HepG2 (cell line): Measurements from ENCODE around the gene EPC2. TPM values are rescaled to one million over a fixed set of nuclear protein-coding genes. Genes with fewer than 3 reads are reported as not detected.

Experiments used
- ATF1 ChIP-seq: IDR thresholded peaks from 2 replicates; pipeline ENCODE4 v1.6.1; 2016; ENCODE audit warnings: mild to moderate bottlenecking, control low read depth
- CENPT ChIP-seq: sonication (generic); formaldehyde crosslinking; IDR thresholded peaks from 2 replicates; pipeline ENCODE4 v1.8.0; 2022; ENCODE audit warnings: low read depth, mild to moderate bottlenecking, moderate library complexity, missing genetic modification reagents
- CREM ChIP-seq, 2 experiments: sonication (generic) in 1 of 2; formaldehyde crosslinking in 1 of 2; IDR thresholded peaks; 2 replicates each; pipeline versions ENCODE4 v1.4.0 to v1.6.1; 2016 to 2020; ENCODE audit warnings: antibody characterized with exemption in 1 of 2, mild to moderate bottlenecking in 1 of 2, missing genetic modification reagents in 1 of 2
- FOXA1 ChIP-seq, 2 experiments: fragments of 450-650 bp in 1 of 2; sonication (generic) in 1 of 2; formaldehyde crosslinking in 1 of 2; IDR thresholded peaks; 2 replicates each; pipeline versions ENCODE4 v1.4.0 to v1.6.1; 2016 to 2020; ENCODE audit warnings: missing genetic modification reagents in 1 of 2
- GFI1 ChIP-seq: sonication (generic); formaldehyde crosslinking; IDR thresholded peaks from 2 replicates; pipeline ENCODE4 v1.5.0; 2020; ENCODE audit warnings: missing genetic modification reagents, mild to moderate bottlenecking, borderline replicate concordance
- GLI4 ChIP-seq: sonication (generic); formaldehyde crosslinking; IDR thresholded peaks from 2 replicates; pipeline ENCODE4 v1.5.1; 2020; ENCODE audit warnings: missing genetic modification reagents, mild to moderate bottlenecking, moderate library complexity, borderline replicate concordance
- HDAC2 ChIP-seq: sonication (generic); formaldehyde crosslinking; IDR thresholded peaks from 2 replicates; pipeline ENCODE4 v1.4.0; 2020; ENCODE audit warnings: missing genetic modification reagents
- NCOA5 ChIP-seq: sonication (generic); formaldehyde crosslinking; IDR thresholded peaks from 2 replicates; pipeline ENCODE4 v1.4.0; 2020; ENCODE audit warnings: missing genetic modification reagents
- NFIC ChIP-seq: IDR thresholded peaks from 2 replicates; pipeline ENCODE4 v1.6.1; 2012; ENCODE audit warnings: mild to moderate bottlenecking, low read length, inconsistent platforms
- PHF21A ChIP-seq: sonication (generic); formaldehyde crosslinking; IDR thresholded peaks from 2 replicates; pipeline ENCODE4 v1.5.0; 2020; ENCODE audit warnings: mild to moderate bottlenecking, missing genetic modification reagents
- SIX1 ChIP-seq: sonication (generic); formaldehyde crosslinking; IDR thresholded peaks from 2 replicates; pipeline ENCODE4 v1.4.0; 2020; ENCODE audit warnings: missing genetic modification reagents, borderline replicate concordance
- SKI ChIP-seq: fragments of 450-650 bp; IDR thresholded peaks from one replicate; pipeline ENCODE4 v1.6.1; 2018; ENCODE audit warnings: mild to moderate bottlenecking; ENCODE audit not compliant: partially characterized antibody
- THAP11 ChIP-seq: IDR thresholded peaks from 2 replicates; pipeline ENCODE4 v1.6.1; 2016; ENCODE audit warnings: missing biosample characterization, missing genetic modification reagents
- YEATS4 ChIP-seq: sonication (generic); formaldehyde crosslinking; IDR thresholded peaks from 2 replicates; pipeline ENCODE4 v1.4.0; 2020; ENCODE audit warnings: missing genetic modification reagents, borderline replicate concordance
- ZMAT3 ChIP-seq: sonication (generic); formaldehyde crosslinking; conservative IDR thresholded peaks from 2 replicates; pipeline ENCODE4 v1.7.0; 2021; ENCODE audit warnings: missing genetic modification reagents
- ZNF598 ChIP-seq: sonication (generic); formaldehyde crosslinking; IDR thresholded peaks from 2 replicates; pipeline ENCODE4 v1.5.1; 2020; ENCODE audit warnings: mild to moderate bottlenecking, missing genetic modification reagents, borderline replicate concordance
- polyA plus RNA-seq, 8 experiments: library from polyadenylated mRNA; depleted of rRNA in 3 of 8; stranded (reverse) in 7 of 8; unstranded in 1 of 8; fragments of >200 nt; fragmentation: Illumina TruSeq in 4 of 8; extraction: Trizol in 4 of 8; gene quantifications; 2 replicates each; pipeline versions ENCODE4 v1.2.1 to v1.2.3, GENCODE V29; 2011 to 2016; ENCODE audit warnings: low read depth in 4 of 8, missing spikeins in 1 of 8, mixed read lengths in 1 of 8; ENCODE audit not compliant: insufficient read depth in 1 of 8
- total RNA-seq, 5 experiments: library from RNA; depleted of rRNA; stranded (reverse); fragments of >200 nt; fragmentation: Illumina TruSeq; extraction: Trizol; gene quantifications; 2 replicates each; pipeline ENCODE4 v1.2.3, GENCODE V29; 2016; ENCODE audit warnings: low read depth in 1 of 5
- TF ChIP-seq, protein P1 (sequence below): sonication (generic); formaldehyde crosslinking; conservative IDR thresholded peaks from 2 replicates; pipeline ENCODE4 v1.5.0; 2020; ENCODE audit warnings: missing genetic modification reagents
- TF ChIP-seq, protein P2 (sequence below): sonication (generic); formaldehyde crosslinking; IDR thresholded peaks from 2 replicates; pipeline ENCODE4 v1.8.0; 2022; ENCODE audit warnings: mild to moderate bottlenecking, missing genetic modification reagents, borderline replicate concordance
- TF ChIP-seq, protein P3 (sequence below): sonication (generic); formaldehyde crosslinking; IDR thresholded peaks from 2 replicates; pipeline ENCODE4 v1.9.0; 2021; ENCODE audit warnings: missing genetic modification reagents, borderline replicate concordance
- TF ChIP-seq, protein P4 (sequence below): sonication (generic); formaldehyde crosslinking; IDR thresholded peaks from 2 replicates; pipeline ENCODE4 v1.4.0; 2020; ENCODE audit warnings: missing genetic modification reagents
- TF ChIP-seq, protein P5 (sequence below): sonication (generic); formaldehyde crosslinking; IDR thresholded peaks from 2 replicates; pipeline ENCODE4 v1.9.0; 2022; ENCODE audit warnings: missing genetic modification reagents, mild to moderate bottlenecking, borderline replicate concordance

EPC2 gene
- total and polyA plus RNA-seq, 2 of the 13 experiments (the other 11 are each of a cell fraction or from before 2014, with no cell fraction given), result 20.5 to 22.0 TPM

DNA sequence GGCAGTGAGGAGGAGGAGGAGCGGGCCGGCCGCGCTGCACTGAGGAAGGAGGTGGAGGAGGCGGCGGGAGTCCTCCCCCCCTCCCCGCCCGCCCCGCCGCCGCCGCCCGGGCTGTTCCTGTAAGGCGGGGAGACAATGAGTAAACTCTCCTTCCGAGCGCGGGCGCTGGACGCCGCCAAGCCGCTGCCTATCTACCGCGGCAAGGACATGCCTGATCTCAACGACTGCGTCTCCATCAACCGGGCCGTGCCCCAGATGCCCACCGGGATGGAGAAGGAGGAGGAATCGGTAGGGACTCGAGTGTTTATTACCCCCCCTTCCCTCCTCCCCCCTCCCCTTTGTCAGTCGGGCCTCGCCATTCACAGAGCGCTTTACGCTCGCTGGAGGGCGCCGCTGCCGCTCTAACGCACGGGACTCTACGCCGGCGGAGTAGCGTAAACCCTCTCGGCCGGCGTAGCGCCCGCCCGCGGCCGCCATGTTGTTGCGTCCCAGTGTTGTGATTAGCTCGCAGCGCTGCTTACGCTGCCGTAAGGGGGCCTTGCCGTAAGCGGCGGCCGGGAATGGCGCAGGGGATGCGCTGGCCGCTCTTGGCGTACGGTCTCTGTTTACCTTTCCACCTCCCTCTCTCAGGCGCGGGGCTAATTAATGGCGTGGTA lies 460 bp downstream of the EPC2 start (continued):
- TF ChIP-seq, protein P1, sequence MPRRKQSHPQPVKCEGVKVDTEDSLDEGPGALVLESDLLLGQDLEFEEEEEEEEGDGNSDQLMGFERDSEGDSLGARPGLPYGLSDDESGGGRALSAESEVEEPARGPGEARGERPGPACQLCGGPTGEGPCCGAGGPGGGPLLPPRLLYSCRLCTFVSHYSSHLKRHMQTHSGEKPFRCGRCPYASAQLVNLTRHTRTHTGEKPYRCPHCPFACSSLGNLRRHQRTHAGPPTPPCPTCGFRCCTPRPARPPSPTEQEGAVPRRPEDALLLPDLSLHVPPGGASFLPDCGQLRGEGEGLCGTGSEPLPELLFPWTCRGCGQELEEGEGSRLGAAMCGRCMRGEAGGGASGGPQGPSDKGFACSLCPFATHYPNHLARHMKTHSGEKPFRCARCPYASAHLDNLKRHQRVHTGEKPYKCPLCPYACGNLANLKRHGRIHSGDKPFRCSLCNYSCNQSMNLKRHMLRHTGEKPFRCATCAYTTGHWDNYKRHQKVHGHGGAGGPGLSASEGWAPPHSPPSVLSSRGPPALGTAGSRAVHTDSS (CRISPR knock-in tag), result no peak
- peak; percentile 66; the same call in 1 of the 2 replicates for TF ChIP-seq THAP11
- TF ChIP-seq, protein P2, sequence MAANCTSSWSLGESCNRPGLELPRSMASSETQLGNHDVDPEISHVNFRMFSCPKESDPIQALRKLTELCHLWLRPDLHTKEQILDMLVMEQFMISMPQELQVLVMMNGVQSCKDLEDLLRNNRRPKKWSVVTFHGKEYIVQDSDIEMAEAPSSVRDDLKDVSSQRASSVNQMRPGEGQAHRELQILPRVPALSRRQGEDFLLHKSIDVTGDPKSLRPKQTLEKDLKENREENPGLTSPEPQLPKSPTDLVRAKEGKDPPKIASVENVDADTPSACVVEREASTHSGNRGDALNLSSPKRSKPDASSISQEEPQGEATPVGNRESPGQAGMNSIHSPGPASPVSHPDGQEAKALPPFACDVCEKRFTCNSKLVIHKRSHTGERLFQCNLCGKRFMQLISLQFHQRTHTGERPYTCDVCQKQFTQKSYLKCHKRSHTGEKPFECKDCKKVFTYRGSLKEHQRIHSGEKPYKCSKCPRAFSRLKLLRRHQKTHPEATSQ (CRISPR knock-in tag), result no peak
- TF ChIP-seq NCOA5 (CRISPR knock-in tag), result no peak
- TF ChIP-seq NFIC, result no peak
- 0 out of 2 replicates have a peak, but pooled peaks have one; percentile 8 for TF ChIP-seq YEATS4 (CRISPR knock-in tag)
- TF ChIP-seq CENPT (CRISPR knock-in tag), result peak; percentile 34; the same call in 1 of the 2 replicates
- no peak for TF ChIP-seq PHF21A (CRISPR knock-in tag)
- TF ChIP-seq CREM (IDR thresholded peaks at IDR 0.05), result peak; percentile 54; the same call in 1 of the 2 replicates
- no peak for TF ChIP-seq CREM (CRISPR knock-in tag; IDR thresholded peaks at IDR 0.05)
- TF ChIP-seq ATF1 (CRISPR knock-in tag), result no peak
- no peak for TF ChIP-seq FOXA1 (IDR thresholded peaks at IDR 0.05)
- peak; percentile 95 for TF ChIP-seq FOXA1 (CRISPR knock-in tag; IDR thresholded peaks at IDR 0.05)
- TF ChIP-seq HDAC2 (CRISPR knock-in tag), result peak; percentile 45; the same call in 1 of the 2 replicates
- TF ChIP-seq, protein P3, sequence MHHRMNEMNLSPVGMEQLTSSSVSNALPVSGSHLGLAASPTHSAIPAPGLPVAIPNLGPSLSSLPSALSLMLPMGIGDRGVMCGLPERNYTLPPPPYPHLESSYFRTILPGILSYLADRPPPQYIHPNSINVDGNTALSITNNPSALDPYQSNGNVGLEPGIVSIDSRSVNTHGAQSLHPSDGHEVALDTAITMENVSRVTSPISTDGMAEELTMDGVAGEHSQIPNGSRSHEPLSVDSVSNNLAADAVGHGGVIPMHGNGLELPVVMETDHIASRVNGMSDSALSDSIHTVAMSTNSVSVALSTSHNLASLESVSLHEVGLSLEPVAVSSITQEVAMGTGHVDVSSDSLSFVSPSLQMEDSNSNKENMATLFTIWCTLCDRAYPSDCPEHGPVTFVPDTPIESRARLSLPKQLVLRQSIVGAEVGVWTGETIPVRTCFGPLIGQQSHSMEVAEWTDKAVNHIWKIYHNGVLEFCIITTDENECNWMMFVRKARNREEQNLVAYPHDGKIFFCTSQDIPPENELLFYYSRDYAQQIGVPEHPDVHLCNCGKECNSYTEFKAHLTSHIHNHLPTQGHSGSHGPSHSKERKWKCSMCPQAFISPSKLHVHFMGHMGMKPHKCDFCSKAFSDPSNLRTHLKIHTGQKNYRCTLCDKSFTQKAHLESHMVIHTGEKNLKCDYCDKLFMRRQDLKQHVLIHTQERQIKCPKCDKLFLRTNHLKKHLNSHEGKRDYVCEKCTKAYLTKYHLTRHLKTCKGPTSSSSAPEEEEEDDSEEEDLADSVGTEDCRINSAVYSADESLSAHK (CRISPR knock-in tag), result peak; percentile 16; the same call in 1 of the 2 replicates
- no peak for TF ChIP-seq SIX1 (CRISPR knock-in tag)
- 0 out of 2 replicates have a peak, but pooled peaks have one; percentile 22 for TF ChIP-seq ZNF598
- peak; percentile 11 for TF ChIP-seq SKI
- TF ChIP-seq ZMAT3 (CRISPR knock-in tag), result peak; percentile 16; the same call in 1 of the 2 replicates
- TF ChIP-seq, protein P4, sequence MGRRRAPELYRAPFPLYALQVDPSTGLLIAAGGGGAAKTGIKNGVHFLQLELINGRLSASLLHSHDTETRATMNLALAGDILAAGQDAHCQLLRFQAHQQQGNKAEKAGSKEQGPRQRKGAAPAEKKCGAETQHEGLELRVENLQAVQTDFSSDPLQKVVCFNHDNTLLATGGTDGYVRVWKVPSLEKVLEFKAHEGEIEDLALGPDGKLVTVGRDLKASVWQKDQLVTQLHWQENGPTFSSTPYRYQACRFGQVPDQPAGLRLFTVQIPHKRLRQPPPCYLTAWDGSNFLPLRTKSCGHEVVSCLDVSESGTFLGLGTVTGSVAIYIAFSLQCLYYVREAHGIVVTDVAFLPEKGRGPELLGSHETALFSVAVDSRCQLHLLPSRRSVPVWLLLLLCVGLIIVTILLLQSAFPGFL, result no peak
- 0 out of 2 replicates have a peak, but pooled peaks have one; percentile 24 for TF ChIP-seq GFI1 (CRISPR knock-in tag)
- no peak for TF ChIP-seq GLI4
- TF ChIP-seq, protein P5, sequence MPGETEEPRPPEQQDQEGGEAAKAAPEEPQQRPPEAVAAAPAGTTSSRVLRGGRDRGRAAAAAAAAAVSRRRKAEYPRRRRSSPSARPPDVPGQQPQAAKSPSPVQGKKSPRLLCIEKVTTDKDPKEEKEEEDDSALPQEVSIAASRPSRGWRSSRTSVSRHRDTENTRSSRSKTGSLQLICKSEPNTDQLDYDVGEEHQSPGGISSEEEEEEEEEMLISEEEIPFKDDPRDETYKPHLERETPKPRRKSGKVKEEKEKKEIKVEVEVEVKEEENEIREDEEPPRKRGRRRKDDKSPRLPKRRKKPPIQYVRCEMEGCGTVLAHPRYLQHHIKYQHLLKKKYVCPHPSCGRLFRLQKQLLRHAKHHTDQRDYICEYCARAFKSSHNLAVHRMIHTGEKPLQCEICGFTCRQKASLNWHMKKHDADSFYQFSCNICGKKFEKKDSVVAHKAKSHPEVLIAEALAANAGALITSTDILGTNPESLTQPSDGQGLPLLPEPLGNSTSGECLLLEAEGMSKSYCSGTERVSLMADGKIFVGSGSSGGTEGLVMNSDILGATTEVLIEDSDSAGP, result 0 out of 2 replicates have a peak, but pooled peaks have one; percentile 16
